RWPE2 (cell line): Measurements from ENCODE around the gene RBMS1.

Experiments
- ATAC-seq: fragments of 200-7000 bp; cut with Tn5 transposase; 3 replicates; pipeline ENCODE4 v1.9.1; 2021; ENCODE audit warnings: low read depth
- DNase-seq: peaks from one replicate; pipeline ENCODE4 v3.0.0-alpha.2; 2020; ENCODE audit warnings: low spot score
- H3K27ac ChIP-seq: fragments of 450-650 bp; 2 replicates; pipeline ENCODE4 v1.5.1; 2017; ENCODE audit warnings: mild to moderate bottlenecking; ENCODE audit not compliant: poor library complexity, severe bottlenecking
- H3K27me3 ChIP-seq: fragments of 250-450 bp; sonication (Bioruptor Pico); 2 replicates; pipeline ENCODE4 v1.5.1; 2021; ENCODE audit warnings: mild to moderate bottlenecking, moderate library complexity; ENCODE audit not compliant: insufficient read depth, poor library complexity, severe bottlenecking
- H3K36me3 ChIP-seq: fragments of 250-450 bp; sonication (Bioruptor Pico); 2 replicates; pipeline ENCODE4 v1.5.1; 2020; ENCODE audit warnings: low read depth, mild to moderate bottlenecking, moderate library complexity
- H3K4me1 ChIP-seq: fragments of 250-450 bp; sonication (Bioruptor Pico); 2 replicates; pipeline ENCODE4 v1.5.1; 2021; ENCODE audit warnings: mild to moderate bottlenecking, moderate library complexity; ENCODE audit not compliant: insufficient read depth, poor library complexity, severe bottlenecking
- H3K4me3 ChIP-seq: fragments of 250-450 bp; sonication (Bioruptor Pico); 2 replicates; pipeline ENCODE4 v1.5.1; 2021; ENCODE audit warnings: mild to moderate bottlenecking, moderate library complexity; ENCODE audit not compliant: severe bottlenecking
- H3K9me3 ChIP-seq: fragments of 250-450 bp; sonication (Bioruptor Pico); 2 replicates; pipeline ENCODE4 v1.5.1; 2021; ENCODE audit warnings: mild to moderate bottlenecking, moderate library complexity; ENCODE audit not compliant: severe bottlenecking
- CTCF ChIP-seq: fragments of 450-650 bp; IDR thresholded peaks from one replicate; pipeline ENCODE4 v1.5.1; 2017; ENCODE audit warnings: mild to moderate bottlenecking, moderate library complexity; ENCODE audit not compliant: poor library complexity, severe bottlenecking

The RBMS1 gene

GRCh38 chr2:160354677-160355076, 138.9 kb downstream of the RBMS1 start:
- no peaks in the 10 kb centered on the region for H3K9me3 ChIP-seq
- ATAC-seq (no peak), DNase-seq (no peak)
- no peak overlapping the region for H3K4me3 ChIP-seq
- H3K27me3 ChIP-seq = no peaks in the 10 kb centered on the region
- TF ChIP-seq CTCF = no peak
- peaks cover 13% of the 10 kb centered on the region for H3K36me3 ChIP-seq
- peaks cover 57% of the 10 kb centered on the region for H3K4me1 ChIP-seq
- peak overlapping the region; percentile 86 for H3K27ac ChIP-seq

- DNase-seq = no peak
- Histone ChIP-seq H3K9me3 (no peaks in the 10 kb centered on the region), H3K27ac (peak overlapping the region; percentile 86), H3K4me3 (no peak overlapping the region), H3K4me1 (peaks cover 48% of the 10 kb centered on the region), H3K27me3 (no peaks in the 10 kb centered on the region), H3K36me3 (peaks cover 19% of the 10 kb centered on the region)
- no peak for ATAC-seq
- no peak for TF ChIP-seq CTCF
Observed at GRCh38 chr2:160353813-160354212, 139.8 kb downstream of the RBMS1 start.

- Histone ChIP-seq H3K36me3 (peaks cover 25% of the 10 kb centered on the region), H3K9me3 (no peaks in the 10 kb centered on the region), H3K27me3 (no peaks in the 10 kb centered on the region), H3K4me1 (peaks cover 42% of the 10 kb centered on the region), H3K27ac (peak overlapping the region; percentile 86), H3K4me3 (no peak overlapping the region)
- TF ChIP-seq CTCF = peak; percentile 65
- DNase-seq (no peak), ATAC-seq (peak; percentile 31; the same call in 1 of the 3 replicates)
Observed at GRCh38 chr2:160353166-160353565, 140.4 kb downstream of the RBMS1 start.

- Histone ChIP-seq H3K9me3 (no peaks in the 10 kb centered on the region), H3K4me3 (no peak overlapping the region), H3K27ac (peak overlapping the region; percentile 86), H3K27me3 (no peaks in the 10 kb centered on the region), H3K36me3 (peaks cover 25% of the 10 kb centered on the region), H3K4me1 (peaks cover 35% of the 10 kb centered on the region)
- DNase-seq (peak; percentile 84), ATAC-seq (peak; percentile 81)
- TF ChIP-seq CTCF = no peak
Observed at GRCh38 chr2:160352500-160352899, 141.1 kb downstream of the RBMS1 start.

GRCh38 chr2:160351956-160352355, 141.7 kb downstream of the RBMS1 start:
- Histone ChIP-seq H3K4me3 (no peak overlapping the region), H3K9me3 (no peaks in the 10 kb centered on the region), H3K36me3 (peaks cover 19% of the 10 kb centered on the region), H3K27ac (peak overlapping the region; percentile 86), H3K4me1 (peaks cover 33% of the 10 kb centered on the region), H3K27me3 (no peaks in the 10 kb centered on the region)
- no peak for TF ChIP-seq CTCF
- peak; percentile 66 for ATAC-seq
- DNase-seq = no peak
